Measurements from ENCODE around the gene ATG16L2.

The ATG16L2 gene

DNA sequence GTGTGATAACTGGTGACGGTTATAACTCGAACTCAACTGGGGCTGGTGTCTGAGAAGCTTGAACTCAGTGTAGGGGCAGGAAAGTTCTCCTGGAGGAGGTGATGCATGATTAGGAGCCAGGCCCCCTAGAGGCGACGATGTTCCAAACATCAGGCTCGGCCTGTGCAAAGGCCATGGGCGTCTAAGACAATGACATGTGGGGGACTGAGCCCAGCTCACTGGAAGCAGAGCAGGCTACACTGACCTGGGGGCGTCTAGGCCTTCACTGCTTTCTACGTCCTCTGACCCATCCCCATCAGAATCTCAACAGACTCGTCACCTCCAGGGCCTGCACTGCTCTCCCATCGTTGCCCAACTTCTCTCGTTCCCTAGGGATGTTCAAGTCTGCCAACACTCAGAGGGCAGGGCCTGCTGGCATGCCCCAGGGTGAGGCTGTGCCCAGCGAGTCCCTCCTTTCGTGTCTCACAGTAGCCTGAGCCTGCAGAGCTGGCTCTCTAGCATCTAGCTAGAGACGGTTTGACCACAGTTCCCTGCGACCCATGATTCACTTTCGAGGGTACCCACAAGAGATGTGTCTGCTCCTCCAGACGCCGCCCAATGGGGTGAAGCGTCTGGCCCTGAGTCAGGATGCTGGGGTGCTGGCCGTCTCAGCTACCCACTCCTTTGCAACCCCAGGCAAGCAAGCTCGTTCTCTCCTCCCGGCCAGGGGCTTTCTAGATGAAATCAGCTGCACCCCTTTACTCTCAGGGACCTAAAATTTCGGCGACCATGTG, 1.1 kb upstream of the ATG16L2 start (continued):
- TF ChIP-seq ZEB2 (tag by site-specific recombination; IDR thresholded peaks at IDR 0.05) (0 out of 2 replicates have a peak, but pooled peaks have one; percentile 40), ZNF843 (tag by site-specific recombination; IDR thresholded peaks at IDR 0.05) (no peak), ZBTB8A (tag by site-specific recombination; IDR thresholded peaks at IDR 0.05) (0 out of 2 replicates have a peak, but pooled peaks have one; percentile 26), ZSCAN30 (tag by site-specific recombination; IDR thresholded peaks at IDR 0.05) (0 out of 2 replicates have a peak, but pooled peaks have one; percentile 8), GLI2 (tag by site-specific recombination; IDR thresholded peaks at IDR 0.05; ENCODE audit: borderline replicate concordance, low read depth) (no peak), ZFHX2 (tag by site-specific recombination; conservative IDR thresholded peaks at IDR 0.05) (peak; percentile 36), ZNF530 (tag by site-specific recombination; IDR thresholded peaks at IDR 0.05; ENCODE audit: low read depth) (no peak), ZNF2 (tag by site-specific recombination; IDR thresholded peaks at IDR 0.05) (no peak), SP3 (tag by site-specific recombination; IDR thresholded peaks at IDR 0.05) (0 out of 2 replicates have a peak, but pooled peaks have one; percentile 21), ZNF701 (tag by site-specific recombination; IDR thresholded peaks at IDR 0.05) (no peak), SETDB1 (IDR thresholded peaks at IDR 0.05; ENCODE audit: insufficient read length, low read length) (no peak), ZBTB17 (tag by site-specific recombination; IDR thresholded peaks at IDR 0.05) (peak; percentile 77), ZNF548 (tag by site-specific recombination; IDR thresholded peaks at IDR 0.05) (no peak)
- TF ChIP-seq, protein P1, sequence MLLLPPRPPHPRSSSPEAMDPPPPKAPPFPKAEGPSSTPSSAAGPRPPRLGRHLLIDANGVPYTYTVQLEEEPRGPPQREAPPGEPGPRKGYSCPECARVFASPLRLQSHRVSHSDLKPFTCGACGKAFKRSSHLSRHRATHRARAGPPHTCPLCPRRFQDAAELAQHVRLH (tag by site-specific recombination; IDR thresholded peaks at IDR 0.05), result no peak
- TF ChIP-seq, protein P2, sequence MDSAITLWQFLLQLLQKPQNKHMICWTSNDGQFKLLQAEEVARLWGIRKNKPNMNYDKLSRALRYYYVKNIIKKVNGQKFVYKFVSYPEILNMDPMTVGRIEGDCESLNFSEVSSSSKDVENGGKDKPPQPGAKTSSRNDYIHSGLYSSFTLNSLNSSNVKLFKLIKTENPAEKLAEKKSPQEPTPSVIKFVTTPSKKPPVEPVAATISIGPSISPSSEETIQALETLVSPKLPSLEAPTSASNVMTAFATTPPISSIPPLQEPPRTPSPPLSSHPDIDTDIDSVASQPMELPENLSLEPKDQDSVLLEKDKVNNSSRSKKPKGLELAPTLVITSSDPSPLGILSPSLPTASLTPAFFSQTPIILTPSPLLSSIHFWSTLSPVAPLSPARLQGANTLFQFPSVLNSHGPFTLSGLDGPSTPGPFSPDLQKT (IDR thresholded peaks at IDR 0.05; ENCODE audit: borderline replicate concordance, low read depth, low read length), result no peak
- TF ChIP-seq, protein P3, sequence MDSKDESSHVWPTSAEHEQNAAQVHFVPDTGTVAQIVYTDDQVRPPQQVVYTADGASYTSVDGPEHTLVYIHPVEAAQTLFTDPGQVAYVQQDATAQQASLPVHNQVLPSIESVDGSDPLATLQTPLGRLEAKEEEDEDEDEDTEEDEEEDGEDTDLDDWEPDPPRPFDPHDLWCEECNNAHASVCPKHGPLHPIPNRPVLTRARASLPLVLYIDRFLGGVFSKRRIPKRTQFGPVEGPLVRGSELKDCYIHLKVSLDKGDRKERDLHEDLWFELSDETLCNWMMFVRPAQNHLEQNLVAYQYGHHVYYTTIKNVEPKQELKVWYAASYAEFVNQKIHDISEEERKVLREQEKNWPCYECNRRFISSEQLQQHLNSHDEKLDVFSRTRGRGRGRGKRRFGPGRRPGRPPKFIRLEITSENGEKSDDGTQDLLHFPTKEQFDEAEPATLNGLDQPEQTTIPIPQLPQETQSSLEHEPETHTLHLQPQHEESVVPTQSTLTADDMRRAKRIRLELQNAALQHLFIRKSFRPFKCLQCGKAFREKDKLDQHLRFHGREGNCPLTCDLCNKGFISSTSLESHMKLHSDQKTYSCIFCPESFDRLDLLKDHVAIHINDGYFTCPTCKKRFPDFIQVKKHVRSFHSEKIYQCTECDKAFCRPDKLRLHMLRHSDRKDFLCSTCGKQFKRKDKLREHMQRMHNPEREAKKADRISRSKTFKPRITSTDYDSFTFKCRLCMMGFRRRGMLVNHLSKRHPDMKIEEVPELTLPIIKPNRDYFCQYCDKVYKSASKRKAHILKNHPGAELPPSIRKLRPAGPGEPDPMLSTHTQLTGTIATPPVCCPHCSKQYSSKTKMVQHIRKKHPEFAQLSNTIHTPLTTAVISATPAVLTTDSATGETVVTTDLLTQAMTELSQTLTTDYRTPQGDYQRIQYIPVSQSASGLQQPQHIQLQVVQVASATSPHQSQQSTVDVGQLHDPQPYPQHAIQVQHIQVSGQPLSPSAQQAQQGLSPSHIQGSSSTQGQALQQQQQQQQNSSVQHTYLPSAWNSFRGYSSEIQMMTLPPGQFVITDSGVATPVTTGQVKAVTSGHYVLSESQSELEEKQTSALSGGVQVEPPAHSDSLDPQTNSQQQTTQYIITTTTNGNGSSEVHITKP (tag by site-specific recombination; IDR thresholded peaks at IDR 0.05), result peak; percentile 71

DNA sequence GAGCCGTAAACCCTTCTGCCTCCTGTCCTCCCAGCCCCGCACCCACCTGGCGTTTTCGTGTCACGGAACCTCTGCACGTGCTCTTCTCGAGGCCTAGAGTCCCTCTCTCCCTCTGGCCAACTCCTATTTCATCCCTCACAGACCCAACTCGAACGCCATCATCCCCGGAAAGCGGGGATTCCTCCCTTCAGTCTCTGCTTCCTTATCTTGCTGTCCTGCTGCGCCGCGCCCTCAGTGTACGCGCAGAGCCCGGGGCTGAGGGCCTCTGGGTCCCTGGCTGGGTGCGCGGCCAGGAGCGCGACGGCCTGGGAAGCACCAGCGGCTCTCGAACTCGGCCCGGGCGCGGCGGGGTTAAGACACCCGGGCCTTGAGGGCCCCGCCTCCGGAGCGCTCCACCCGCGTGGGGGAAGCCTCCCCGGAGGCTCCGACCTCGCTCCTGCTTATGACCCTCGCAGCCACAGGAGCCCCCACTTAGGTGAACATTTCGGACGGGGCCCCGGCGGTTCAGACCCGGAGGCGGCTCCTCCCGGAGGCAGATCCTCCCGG, 398 bp upstream of the ATG16L2 start:
- POLR2A ChIA-PET, result no interaction called here
- no peaks in the 10 kb centered on the region for H3K9me3 ChIP-seq (ENCODE audit: control insufficient read depth, insufficient read depth, low read depth, low read length)
- peak overlapping the region; percentile 70 for H3K4me3 ChIP-seq (ENCODE audit: low read depth, low read length)
- H3K27ac ChIP-seq (ENCODE audit: extremely low read depth, low read depth, low read length), result peak overlapping the region; percentile 73
- no peaks in the 10 kb centered on the region for H3K4me1 ChIP-seq (ENCODE audit: control insufficient read depth, insufficient read depth, low read length)
- H3K36me3 ChIP-seq (ENCODE audit: control insufficient read depth in 2 of 2, insufficient read depth in 1 of 2, low read length in 2 of 2), result peaks cover 0 to 20% of the 10 kb centered on the region in 2 experiments; a peak in 1 of 3 replicates
- CTCF ChIA-PET, result interaction anchor here (0.8 to 2.1 kb wide), 6 partner anchors 11 to 364 kb away, joined by 3 to 7 read pairs (median 4); partner anchors contain the start of gene STARD10
- TF ChIP-seq HOXA7 (CRISPR knock-in tag; IDR thresholded peaks at IDR 0.05; ENCODE audit: borderline replicate concordance), result no peak
- peak; percentile 78 for TF ChIP-seq ZNF76 (tag by site-specific recombination; IDR thresholded peaks at IDR 0.05; ENCODE audit: borderline replicate concordance, low read depth)
- TF ChIP-seq ZSCAN30 (tag by site-specific recombination; IDR thresholded peaks at IDR 0.05), result peak; percentile 64; the same call in 1 of the 2 replicates
- no peak for TF ChIP-seq ZNF157 (tag by site-specific recombination; IDR thresholded peaks at IDR 0.05)
- no peak for TF ChIP-seq OVOL3 (tag by site-specific recombination; IDR thresholded peaks at IDR 0.05)
- no peak for TF ChIP-seq ZSCAN16 (tag by site-specific recombination; IDR thresholded peaks at IDR 0.05)
- TF ChIP-seq ZEB2 (tag by site-specific recombination; IDR thresholded peaks at IDR 0.05), result no peak
- peak; percentile 44 for TF ChIP-seq ZXDB (tag by site-specific recombination; IDR thresholded peaks at IDR 0.05)
- TF ChIP-seq, protein P4, sequence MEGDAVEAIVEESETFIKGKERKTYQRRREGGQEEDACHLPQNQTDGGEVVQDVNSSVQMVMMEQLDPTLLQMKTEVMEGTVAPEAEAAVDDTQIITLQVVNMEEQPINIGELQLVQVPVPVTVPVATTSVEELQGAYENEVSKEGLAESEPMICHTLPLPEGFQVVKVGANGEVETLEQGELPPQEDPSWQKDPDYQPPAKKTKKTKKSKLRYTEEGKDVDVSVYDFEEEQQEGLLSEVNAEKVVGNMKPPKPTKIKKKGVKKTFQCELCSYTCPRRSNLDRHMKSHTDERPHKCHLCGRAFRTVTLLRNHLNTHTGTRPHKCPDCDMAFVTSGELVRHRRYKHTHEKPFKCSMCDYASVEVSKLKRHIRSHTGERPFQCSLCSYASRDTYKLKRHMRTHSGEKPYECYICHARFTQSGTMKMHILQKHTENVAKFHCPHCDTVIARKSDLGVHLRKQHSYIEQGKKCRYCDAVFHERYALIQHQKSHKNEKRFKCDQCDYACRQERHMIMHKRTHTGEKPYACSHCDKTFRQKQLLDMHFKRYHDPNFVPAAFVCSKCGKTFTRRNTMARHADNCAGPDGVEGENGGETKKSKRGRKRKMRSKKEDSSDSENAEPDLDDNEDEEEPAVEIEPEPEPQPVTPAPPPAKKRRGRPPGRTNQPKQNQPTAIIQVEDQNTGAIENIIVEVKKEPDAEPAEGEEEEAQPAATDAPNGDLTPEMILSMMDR (tag by site-specific recombination; IDR thresholded peaks at IDR 0.05), result no peak
- TF ChIP-seq ZNF571 (tag by site-specific recombination; IDR thresholded peaks at IDR 0.05), result no peak
- TF ChIP-seq ZSCAN23 (tag by site-specific recombination; IDR thresholded peaks at IDR 0.05), result peak; percentile 16; the same call in 1 of the 2 replicates
- no peak for TF ChIP-seq ZNF624 (tag by site-specific recombination; IDR thresholded peaks at IDR 0.05)
- TF ChIP-seq SP3 (tag by site-specific recombination; IDR thresholded peaks at IDR 0.05), result peak; percentile 85
- TF ChIP-seq, protein P5, sequence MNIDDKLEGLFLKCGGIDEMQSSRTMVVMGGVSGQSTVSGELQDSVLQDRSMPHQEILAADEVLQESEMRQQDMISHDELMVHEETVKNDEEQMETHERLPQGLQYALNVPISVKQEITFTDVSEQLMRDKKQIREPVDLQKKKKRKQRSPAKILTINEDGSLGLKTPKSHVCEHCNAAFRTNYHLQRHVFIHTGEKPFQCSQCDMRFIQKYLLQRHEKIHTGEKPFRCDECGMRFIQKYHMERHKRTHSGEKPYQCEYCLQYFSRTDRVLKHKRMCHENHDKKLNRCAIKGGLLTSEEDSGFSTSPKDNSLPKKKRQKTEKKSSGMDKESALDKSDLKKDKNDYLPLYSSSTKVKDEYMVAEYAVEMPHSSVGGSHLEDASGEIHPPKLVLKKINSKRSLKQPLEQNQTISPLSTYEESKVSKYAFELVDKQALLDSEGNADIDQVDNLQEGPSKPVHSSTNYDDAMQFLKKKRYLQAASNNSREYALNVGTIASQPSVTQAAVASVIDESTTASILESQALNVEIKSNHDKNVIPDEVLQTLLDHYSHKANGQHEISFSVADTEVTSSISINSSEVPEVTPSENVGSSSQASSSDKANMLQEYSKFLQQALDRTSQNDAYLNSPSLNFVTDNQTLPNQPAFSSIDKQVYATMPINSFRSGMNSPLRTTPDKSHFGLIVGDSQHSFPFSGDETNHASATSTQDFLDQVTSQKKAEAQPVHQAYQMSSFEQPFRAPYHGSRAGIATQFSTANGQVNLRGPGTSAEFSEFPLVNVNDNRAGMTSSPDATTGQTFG (tag by site-specific recombination; IDR thresholded peaks at IDR 0.05; ENCODE audit: borderline replicate concordance), result no peak

Measured in HEK293 (cell line).